Frontal cortex (tissue), 4 donors: ENCODE measurements around the gene RASL12. TPM values are rescaled to one million over a fixed set of nuclear protein-coding genes. Genes with fewer than 3 reads are reported as not detected.
"Not testable (repeated sequence)": the region's sequence is repeated elsewhere in the genome, so short reads cannot be mapped to it uniquely, and the experiment has no call there.

Experiments used
- DNase-seq, 2 donors: peaks; one replicate each; pipeline ENCODE4 v3.0.0; 2012; ENCODE audit warnings: low spot score in 2 of 2
- FAIRE-seq: peaks from 2 replicates; lab custom pipeline; 2012; peaks lifted over from hg19 to GRCh38; lab: Jason Lieb, UNC
- total RNA-seq: library from RNA; depleted of rRNA; stranded (reverse); fragments of >200 nt; gene quantifications from one replicate; pipeline ENCODE4 v1.2.3, GENCODE V29; 2014
- donor health status: control.
- donor health status: control.
- donor health status: control.

RASL12 gene
- total RNA-seq: 2.4 TPM

- FAIRE-seq (no peak), DNase-seq (peak in 1 of 2 donors; percentile 52)
Measured at GRCh38 chr15:65067645-65068402, at the start of gene RASL12. RASL12 (minus strand) TSS chr15:65067991; CDS start chr15:65067835, 156 bp downstream.

GRCh38 chr15:65115542-65115941, 47.8 kb upstream of the RASL12 start:
- FAIRE-seq: no peak

GRCh38 chr15:65115086-65115485, 47.3 kb upstream of the RASL12 start, which contains the start of gene UBAP1L:
UBAP1L (minus strand) TSS chr15:65115200; CDS start chr15:65106215, 8,985 bp downstream.
- no peak for DNase-seq
- FAIRE-seq: no peak

More at GRCh38 chr15:65115542-65115941, 47.8 kb upstream of the RASL12 start:
- DNase-seq: no peak

GRCh38 chr15:65110676-65111292, 43.0 kb upstream of the RASL12 start:
- DNase-seq: no peak
- no peak for FAIRE-seq

- no peak for FAIRE-seq
- no peak for DNase-seq
Measured at GRCh38 chr15:65106011-65106590, 38.3 kb upstream of the RASL12 start.

GRCh38 chr15:65105038-65105437, 37.2 kb upstream of the RASL12 start:
- no peak for DNase-seq
- no peak for FAIRE-seq

- FAIRE-seq: no peak
Measured at GRCh38 chr15:65102912-65103311, 35.1 kb upstream of the RASL12 start.

GRCh38 chr15:65101891-65102708, 34.3 kb upstream of the RASL12 start:
- no peak for DNase-seq
- FAIRE-seq: no peak

More at GRCh38 chr15:65102912-65103311, 35.1 kb upstream of the RASL12 start:
- no peak for DNase-seq

- DNase-seq (peak; percentile 70 to 71), FAIRE-seq (no peak)
Measured at GRCh38 chr15:65101411-65101890, 33.7 kb upstream of the RASL12 start.

GRCh38 chr15:65100442-65100841, 32.7 kb upstream of the RASL12 start:
- FAIRE-seq (no peak), DNase-seq (no peak)

GRCh38 chr15:65099801-65100200, 32.0 kb upstream of the RASL12 start:
- DNase-seq, FAIRE-seq: not testable (repeated sequence)

- DNase-seq (no peak), FAIRE-seq (no peak)
Measured at GRCh38 chr15:65099336-65099735, 31.5 kb upstream of the RASL12 start.

GRCh38 chr15:65097651-65098263, 30.0 kb upstream of the RASL12 start:
- FAIRE-seq: no peak

GRCh38 chr15:65096481-65097385, 28.9 kb upstream of the RASL12 start:
- no peak for DNase-seq
- FAIRE-seq: no peak

More at GRCh38 chr15:65097651-65098263, 30.0 kb upstream of the RASL12 start:
- DNase-seq: no peak

- no peak for FAIRE-seq
- DNase-seq: no peak
Measured at GRCh38 chr15:65095747-65096104, 27.9 kb upstream of the RASL12 start.

GRCh38 chr15:65095011-65095746, 27.4 kb upstream of the RASL12 start:
- FAIRE-seq (no peak), DNase-seq (no peak)

GRCh38 chr15:65094294-65094995, 26.7 kb upstream of the RASL12 start:
- FAIRE-seq: no peak
- no peak for DNase-seq
